Panc1 (cell line): ENCODE results near the gene UTF1. TPM values are rescaled to one million over a fixed set of nuclear protein-coding genes. Genes with fewer than 3 reads are reported as not detected.

ENCODE experiments used
- ATAC-seq: fragments of 200-7000 bp; cut with Tn5 transposase; 2 replicates; pipeline ENCODE4 v1.9.1; 2020; ENCODE audit warnings: mild to moderate bottlenecking, moderate library complexity
- BruUV-seq: library from RNA; stranded (reverse); fragments of 400-500 nt; replicated peaks from 2 replicates; lab custom pipeline; 2021; lab: Mats Ljungman, UMichigan
- CTCF ChIA-PET: fragments of 300-600 bp; sonication (Branson Sonifier 250); formaldehyde crosslinking; loops from one replicate; lab custom pipeline; 2022; ENCODE audit warnings: antibody characterized with exemption; lab: Charles Lee
- POLR2A ChIA-PET: fragments of 300-600 bp; sonication (Branson Sonifier 250); formaldehyde crosslinking; loops from one replicate; lab custom pipeline; 2022; ENCODE audit warnings: antibody characterized with exemption; lab: Charles Lee
- DNase-seq: peaks from one replicate; pipeline ENCODE4 v3.0.0-alpha.2; 2010; ENCODE audit warnings: low read depth, low spot score
- H3K27ac ChIP-seq: 2 replicates; pipeline ENCODE4 v1.5.1; 2011; ENCODE audit warnings: mild to moderate bottlenecking, low read length, inconsistent platforms
- H3K27me3 ChIP-seq: fragments of 200-500 bp; sonication (Bioruptor generic); 2 replicates; pipeline ENCODE4 v1.6.0; 2014; ENCODE audit warnings: low read length, inconsistent platforms; ENCODE audit not compliant: control insufficient read depth, insufficient read depth
- H3K36me3 ChIP-seq: fragments of 200-500 bp; sonication (Bioruptor generic); 2 replicates; pipeline ENCODE4 v1.5.1; 2014; ENCODE audit warnings: inconsistent platforms, mild to moderate bottlenecking, low read length, moderate library complexity; ENCODE audit not compliant: control insufficient read depth, insufficient read depth
- H3K4me1 ChIP-seq: 2 replicates; pipeline ENCODE4 v1.5.1; 2011; ENCODE audit warnings: inconsistent platforms, mild to moderate bottlenecking, low read length, moderate library complexity; ENCODE audit not compliant: control insufficient read depth, insufficient read depth
- H3K4me3 ChIP-seq, 2 experiments: 2 replicates each; pipeline ENCODE4 v1.5.1; 2011 to 2012; ENCODE audit warnings: low read depth in 2 of 2, low read length in 2 of 2, mild to moderate bottlenecking in 2 of 2, inconsistent platforms in 1 of 2, moderate library complexity in 1 of 2
- H3K9me3 ChIP-seq: fragments of 200-500 bp; sonication (Bioruptor generic); 2 replicates; pipeline ENCODE4 v1.5.1; 2014; ENCODE audit warnings: low read depth, mild to moderate bottlenecking, inconsistent platforms, low read length, moderate library complexity; ENCODE audit not compliant: control insufficient read depth, insufficient read depth
- CTCF ChIP-seq: fragments of 450-650 bp; IDR thresholded peaks from 2 replicates; pipeline ENCODE4 v1.5.1; 2017; ENCODE audit warnings: mild to moderate bottlenecking
- POLR2AphosphoS5 ChIP-seq: IDR thresholded peaks from 2 replicates; pipeline ENCODE4 v1.6.1; 2012; ENCODE audit warnings: mild to moderate bottlenecking, low read depth, low read length, moderate library complexity
- REST ChIP-seq, 2 experiments: IDR thresholded peaks; 2 replicates each; pipeline ENCODE4 v1.6.1; 2011 to 2012; ENCODE audit warnings: low read depth in 2 of 2, control low read depth in 1 of 2, low read length in 1 of 2, mild to moderate bottlenecking in 1 of 2, moderate library complexity in 1 of 2; ENCODE audit not compliant: insufficient read depth in 1 of 2
- SIN3A ChIP-seq: IDR thresholded peaks from 2 replicates; pipeline ENCODE4 v1.6.1; 2012; ENCODE audit warnings: low read depth, mild to moderate bottlenecking, low read length, moderate library complexity, borderline replicate concordance; ENCODE audit not compliant: insufficient read depth
- TCF7L2 ChIP-seq: IDR thresholded peaks from 2 replicates; pipeline ENCODE4 v1.6.1; 2011; ENCODE audit warnings: mild to moderate bottlenecking, low read depth, low read length, inconsistent platforms
- in situ Hi-C: cut with HindIII; loops from 2 replicates; pipeline ENCODE4 v1.10.0; 2016; ENCODE audit warnings: low sequenced_read_pairs, low pct_unique_long_range_greater_than_20kb
- intact Hi-C: fragments of 100-400 bp; cut with micrococcal nuclease; formaldehyde crosslinking; loops from one replicate; pipeline ENCODE4 v1.10.0; 2022; ENCODE audit not compliant: unreplicated experiment
- total RNA-seq: library from RNA; stranded (reverse); gene quantifications from one replicate; pipeline ENCODE4 v1.2.1, GENCODE V29; 2021; ENCODE audit not compliant: unreplicated experiment

Gene UTF1
- total RNA-seq, 1 experiment from 2014 or later, result not detected

- CTCF ChIA-PET, result no interaction called here
Observed at GRCh38 chr10:133278577-133279265, 48.7 kb downstream of the UTF1 start.

More at GRCh38 chr10:133278577-133279265, 48.7 kb downstream of the UTF1 start:
- intact Hi-C loops (no loop called here), in situ Hi-C loops (no loop called here)
- Histone ChIP-seq H3K27ac (peak overlapping the region; percentile 34; the same call in 1 of the 2 replicates), H3K9me3 (no peaks in the 10 kb centered on the region), H3K4me3 (no peak overlapping the region), H3K36me3 (no peaks in the 10 kb centered on the region; the same call in 1 of the 2 replicates), H3K27me3 (no peaks in the 10 kb centered on the region), H3K4me1 (peaks cover 44% of the 10 kb centered on the region)
- BruUV-seq, result no TSS peak
- TF ChIP-seq REST (IDR thresholded peaks at IDR 0.05; ENCODE audit: insufficient read depth in 1 of 2, low read depth in 2 of 2, low read length in 1 of 2), result no peak
- no peak for TF ChIP-seq SIN3A
- no peak for TF ChIP-seq CTCF
- TF ChIP-seq POLR2AphosphoS5, result no peak
- TF ChIP-seq TCF7L2, result no peak
- DNase-seq, result no peak
- POLR2A ChIA-PET, result no interaction called here
- ATAC-seq, result peak; percentile 52
